IMR-90 (cell line): Measurements from ENCODE around the gene RLN3. TPM values are rescaled to one million over a fixed set of nuclear protein-coding genes. Genes with fewer than 3 reads are reported as not detected.

Experiments
- ATAC-seq: fragments of 200-7000 bp; cut with Tn5 transposase; 2 replicates; pipeline ENCODE4 v1.9.1; 2020; ENCODE audit warnings: low read depth, mild to moderate bottlenecking, moderate library complexity
- BruUV-seq: library from RNA; stranded (reverse); fragments of 400-500 nt; replicated peaks from 2 replicates; lab custom pipeline; 2021; lab: Mats Ljungman, UMichigan
- CTCF ChIA-PET: fragments of 300-600 bp; formaldehyde crosslinking; extraction: SDS; loops from one replicate; lab custom pipeline; 2021; ENCODE audit warnings: antibody characterized with exemption; lab: Yijun Ruan, JAX
- POLR2A ChIA-PET: fragments of 300-600 bp; sonication (Branson Sonifier 250); formaldehyde crosslinking; loops from one replicate; lab custom pipeline; 2022; ENCODE audit warnings: antibody characterized with exemption; ENCODE audit not compliant: unreplicated experiment; lab: Charles Lee
- DNase-seq: peaks from one replicate; pipeline ENCODE4 v3.0.0; 2013
- H2AFZ ChIP-seq: replicated peaks from 2 replicates; pipeline ENCODE3; 2013; ENCODE audit warnings: low read length, mild to moderate bottlenecking; ENCODE audit not compliant: poor library complexity
- H2AK5ac ChIP-seq: 2 replicates; pipeline ENCODE4 v1.6.1; 2013; ENCODE audit warnings: low read depth, low read length, inconsistent platforms
- H2AK9ac ChIP-seq: replicated peaks from 2 replicates; pipeline ENCODE3; 2013; ENCODE audit warnings: mild to moderate bottlenecking, low read depth, low read length, moderate library complexity; ENCODE audit not compliant: poor library complexity
- H2BK120ac ChIP-seq: 2 replicates; pipeline ENCODE4 v1.6.1; 2013; ENCODE audit warnings: low read depth, low read length, inconsistent platforms
- H2BK15ac ChIP-seq: 3 replicates; pipeline ENCODE4 v1.6.1; 2013; ENCODE audit warnings: low read depth, low read length, inconsistent platforms
- H2BK20ac ChIP-seq: 2 replicates; pipeline ENCODE4 v1.6.1; 2013; ENCODE audit warnings: low read depth, mild to moderate bottlenecking, inconsistent platforms, low read length, moderate library complexity
- H2BK5ac ChIP-seq: 2 replicates; pipeline ENCODE4 v1.6.1; 2013; ENCODE audit warnings: mild to moderate bottlenecking, low read depth, low read length, inconsistent platforms; ENCODE audit not compliant: poor library complexity, severe bottlenecking
- H3K14ac ChIP-seq: replicated peaks from 2 replicates; pipeline ENCODE4 v1.6.1; 2013; ENCODE audit warnings: low read depth, low read length, inconsistent platforms
- H3K18ac ChIP-seq: 2 replicates; pipeline ENCODE4 v1.6.1; 2013; ENCODE audit warnings: low read depth, low read length, control low read depth
- H3K23ac ChIP-seq: 2 replicates; pipeline ENCODE4 v1.6.1; 2013; ENCODE audit warnings: low read depth, low read length, inconsistent platforms
- H3K27ac ChIP-seq: 2 replicates; pipeline ENCODE4 v1.5.1; 2013; ENCODE audit warnings: mild to moderate bottlenecking, control low read depth, low read length; ENCODE audit not compliant: insufficient read depth
- H3K27me3 ChIP-seq: 2 replicates; pipeline ENCODE4 v1.6.1; 2013; ENCODE audit warnings: low read length; ENCODE audit not compliant: control insufficient read depth, insufficient read depth
- H3K36me3 ChIP-seq: 2 replicates; pipeline ENCODE4 v1.6.1; 2013; ENCODE audit warnings: low read length, mixed read lengths; ENCODE audit not compliant: control insufficient read depth, insufficient read depth
- H3K4ac ChIP-seq: 2 replicates; pipeline ENCODE4 v1.6.1; 2013; ENCODE audit warnings: low read depth, low read length, inconsistent platforms
- H3K4me1 ChIP-seq: 2 replicates; pipeline ENCODE4 v1.6.1; 2013; ENCODE audit warnings: low read length, mixed read lengths; ENCODE audit not compliant: control insufficient read depth, insufficient read depth
- H3K4me2 ChIP-seq: 2 replicates; pipeline ENCODE4 v1.6.1; 2013; ENCODE audit warnings: low read depth, mild to moderate bottlenecking, control low read depth, low read length, moderate library complexity
- H3K4me3 ChIP-seq: 2 replicates; pipeline ENCODE4 v1.5.1; 2013; ENCODE audit warnings: low read depth, mild to moderate bottlenecking, control low read depth, low read length, moderate library complexity; ENCODE audit not compliant: insufficient read depth
- H3K56ac ChIP-seq: 2 replicates; pipeline ENCODE4 v1.6.1; 2013; ENCODE audit warnings: low read length, inconsistent platforms; ENCODE audit not compliant: insufficient read depth; ENCODE audit errors: extremely low read depth
- H3K79me1 ChIP-seq, 2 experiments: 2 replicates each; pipeline ENCODE4 v1.6.1; 2013; ENCODE audit warnings: low read length in 2 of 2, inconsistent platforms in 1 of 2, low read depth in 1 of 2
- H3K9ac ChIP-seq: 2 replicates; pipeline ENCODE4 v1.6.1; 2013; ENCODE audit warnings: low read depth, low read length, control low read depth
- H3K9me1 ChIP-seq: 2 replicates; pipeline ENCODE4 v1.6.1; 2013; ENCODE audit warnings: low read length, inconsistent platforms; ENCODE audit not compliant: insufficient read depth
- H3K9me3 ChIP-seq: 2 replicates; pipeline ENCODE4 v1.6.1; 2013; ENCODE audit warnings: low read length; ENCODE audit not compliant: control insufficient read depth, insufficient read depth
- H4K20me1 ChIP-seq: 2 replicates; pipeline ENCODE4 v1.6.1; 2013; ENCODE audit warnings: low read length, inconsistent platforms; ENCODE audit not compliant: insufficient read depth
- H4K5ac ChIP-seq: 2 replicates; pipeline ENCODE4 v1.6.1; 2013; ENCODE audit warnings: mild to moderate bottlenecking, low read depth, low read length, control low read depth
- H4K8ac ChIP-seq, 2 experiments: 2 replicates each; pipeline ENCODE4 v1.6.1; 2013; ENCODE audit warnings: low read depth in 2 of 2, low read length in 2 of 2, control low read depth in 1 of 2, inconsistent platforms in 1 of 2
- H4K91ac ChIP-seq: 2 replicates; pipeline ENCODE4 v1.6.1; 2013; ENCODE audit warnings: low read depth, low read length, inconsistent platforms; ENCODE audit not compliant: insufficient read depth
- BHLHE40 ChIP-seq: fragments of 150-350 bp; IDR thresholded peaks from 2 replicates; pipeline ENCODE4 v1.6.1; 2016; ENCODE audit warnings: mild to moderate bottlenecking, low read depth, low read length
- CEBPB ChIP-seq: IDR thresholded peaks from 2 replicates; pipeline ENCODE4 v1.6.1; 2012; ENCODE audit warnings: low read depth, low read length, improper control_type of control experiment
- CHD1 ChIP-seq: IDR thresholded peaks from 2 replicates; pipeline ENCODE4 v1.6.1; 2012; ENCODE audit warnings: low read depth, low read length, improper control_type of control experiment
- CTCF ChIP-seq: conservative IDR thresholded peaks from 2 replicates; pipeline ENCODE4 v1.5.1; 2012; ENCODE audit warnings: mild to moderate bottlenecking, low read depth, low read length, improper control_type of control experiment
- ELK1 ChIP-seq: fragments of 150-350 bp; IDR thresholded peaks from 2 replicates; pipeline ENCODE4 v1.6.1; 2016; ENCODE audit warnings: low read depth, mild to moderate bottlenecking, low read length, moderate library complexity, borderline replicate concordance
- FOS ChIP-seq: fragments of 150-350 bp; IDR thresholded peaks from 2 replicates; pipeline ENCODE4 v1.6.1; 2016; ENCODE audit warnings: low read depth, low read length
- MAFK ChIP-seq: IDR thresholded peaks from 2 replicates; pipeline ENCODE4 v1.6.1; 2012; ENCODE audit warnings: low read depth, low read length, improper control_type of control experiment
- MAZ ChIP-seq: IDR thresholded peaks from 2 replicates; pipeline ENCODE4 v1.6.1; 2012; ENCODE audit warnings: low read depth, mild to moderate bottlenecking, low read length, improper control_type of control experiment, moderate library complexity, borderline replicate concordance
- MXI1 ChIP-seq: IDR thresholded peaks from 2 replicates; pipeline ENCODE4 v1.6.1; 2012; ENCODE audit warnings: low read depth, mild to moderate bottlenecking, low read length, moderate library complexity, borderline replicate concordance
- NFE2L2 ChIP-seq: fragments of 150-350 bp; IDR thresholded peaks from 2 replicates; pipeline ENCODE4 v1.6.1; 2016; ENCODE audit warnings: low read depth, mild to moderate bottlenecking, low read length
- POLR2A ChIP-seq: IDR thresholded peaks from 2 replicates; pipeline ENCODE4 v1.6.1; 2012; ENCODE audit warnings: mild to moderate bottlenecking, low read depth, low read length
- RAD21 ChIP-seq: IDR thresholded peaks from 2 replicates; pipeline ENCODE4 v1.6.1; 2012; ENCODE audit warnings: low read length, improper control_type of control experiment
- RCOR1 ChIP-seq: IDR thresholded peaks from 2 replicates; pipeline ENCODE4 v1.6.1; 2012; ENCODE audit warnings: mild to moderate bottlenecking, low read length, improper control_type of control experiment; ENCODE audit not compliant: insufficient replicate concordance
- RFX5 ChIP-seq: IDR thresholded peaks from 2 replicates; pipeline ENCODE4 v1.8.0; 2012; ENCODE audit warnings: low read depth, mild to moderate bottlenecking, low read length, moderate library complexity
- SMC3 ChIP-seq: fragments of 150-350 bp; IDR thresholded peaks from 2 replicates; pipeline ENCODE4 v1.6.1; 2016; ENCODE audit warnings: low read depth, mild to moderate bottlenecking, antibody characterized with exemption, low read length, moderate library complexity
- USF2 ChIP-seq: fragments of 150-350 bp; IDR thresholded peaks from 2 replicates; pipeline ENCODE4 v1.6.1; 2017; ENCODE audit warnings: mild to moderate bottlenecking, antibody characterized with exemption, low read length, low read depth
- WGBS, 2 experiments: methylation state at CpG; one replicate each; pipeline versions ENCODE4 v1.1.5 to v1.1.7; 2013; ENCODE audit warnings: missing lambda C conversion rate in 2 of 2; ENCODE audit not compliant: insufficient read length in 1 of 2; ENCODE audit errors: extremely low coverage in 2 of 2; 5-methylcytosine and 5-hydroxymethylcytosine counted together
- dilution Hi-C: fragments of 300-500 bp; cut with HindIII; formaldehyde crosslinking; loops from one replicate; pipeline ENCODE4 v1.14.3; 2018; ENCODE audit warnings: low sequenced_read_pairs; ENCODE audit not compliant: unreplicated experiment
- in situ Hi-C: fragments of 300-500 bp; cut with MboI; formaldehyde crosslinking; loops from 3 replicates; pipeline ENCODE4 v1.14.3; 2019; ENCODE audit warnings: low sequenced_read_pairs, inconsistent platforms, mixed read lengths
- intact Hi-C: fragments of 100-400 bp; cut with micrococcal nuclease; formaldehyde crosslinking; loops from 2 replicates; pipeline ENCODE4 v1.10.0; 2022
- polyA plus RNA-seq, 3 experiments: library from polyadenylated mRNA; depleted of rRNA; stranded (reverse); fragments of >200 nt; gene quantifications; 2 replicates each; pipeline ENCODE4 v1.2.3, GENCODE V29; 2012; ENCODE audit warnings: low replicate concordance in 1 of 3
- total RNA-seq: library from RNA; depleted of rRNA; stranded (reverse); fragments of >200 nt; gene quantifications from 2 replicates; pipeline ENCODE4 v1.2.3, GENCODE V29; 2012

The RLN3 gene
- total and polyA plus RNA-seq, 2 of the 4 experiments (the other 2 are of a cell fraction): not detected

GRCh38 chr19:14021474-14021873 is 6.5 kb upstream of the RLN3 start:
- DNase-seq (no peak), ATAC-seq (no peak)
- TF ChIP-seq POLR2A (no peak), RAD21 (no peak), BHLHE40 (no peak), CHD1 (no peak), FOS (no peak), ELK1 (no peak), CEBPB (no peak), MAZ (no peak), USF2 (no peak), NFE2L2 (no peak), RCOR1 (no peak), MXI1 (no peak), MAFK (no peak), RFX5 (no peak), CTCF (no peak), SMC3 (no peak)
- POLR2A ChIA-PET: no interaction called here
- Histone ChIP-seq H3K27ac (no peak overlapping the region), H3K4ac (no peak overlapping the region), H4K91ac (no peak overlapping the region), H3K56ac (no peak overlapping the region), H2BK120ac (no peak overlapping the region), H2BK15ac (no peak overlapping the region), H3K4me1 (no peaks in the 10 kb centered on the region), H3K36me3 (no peaks in the 10 kb centered on the region), H3K18ac (no peak overlapping the region), H4K8ac (no peak overlapping the region), H2AK5ac (no peak overlapping the region), H3K27me3 (no peaks in the 10 kb centered on the region), H3K4me2 (no peak overlapping the region), H3K79me1 (no peaks in the 10 kb centered on the region), H3K9ac (no peak overlapping the region), H2BK5ac (no peak overlapping the region), H3K23ac (no peak overlapping the region), H3K9me3 (no peaks in the 10 kb centered on the region), H2AK9ac (no peak overlapping the region), H3K4me3 (no peak overlapping the region), H3K9me1 (no peaks in the 10 kb centered on the region), H4K5ac (no peak overlapping the region), H3K14ac (no peak overlapping the region), H2AFZ (no peak overlapping the region), H2BK20ac (no peak overlapping the region), H4K20me1 (no peaks in the 10 kb centered on the region)
- dilution Hi-C loops: no loop called here
- BruUV-seq: no TSS peak
- 64% methylated on average over 5 of the region's 5 CpGs; no CpG with 5 or more reads in 1 of the 2 experiments for WGBS, 2 experiments
- intact Hi-C loops: no loop called here
- in situ Hi-C loops: no loop called here
- CTCF ChIA-PET: interaction anchor here (1.0 kb wide), 1 partner anchor 10 kb away, joined by 3 read pairs; the partner anchor contains the start of gene IL27RA
